ENCODE results near the gene DPP10. TPM values are rescaled to one million over a fixed set of nuclear protein-coding genes. Genes with fewer than 3 reads are reported as not detected.

DPP10 gene
- total and polyA plus RNA-seq, 10 of the 15 experiments (the other 5 are each of a cell fraction or from before 2014, with no cell fraction given), result not detected

DNA sequence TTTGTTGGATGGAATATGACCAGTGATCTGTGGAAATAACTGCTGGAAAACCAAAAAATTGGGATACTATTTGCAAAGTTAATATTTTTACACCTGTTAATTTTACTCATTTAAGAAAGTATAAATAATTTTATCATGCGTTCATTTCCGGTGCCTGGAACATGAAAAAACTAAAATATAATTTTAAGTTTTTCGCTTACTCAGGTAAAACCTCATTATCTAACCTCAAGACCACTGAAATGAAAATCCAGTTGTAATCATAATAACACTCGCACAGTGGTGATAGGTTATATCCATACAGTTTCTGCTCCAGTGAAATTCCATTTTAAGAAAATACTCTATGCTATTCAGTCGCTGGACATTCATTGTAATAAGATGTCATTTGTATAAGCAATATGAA, 517.9 kb downstream of the DPP10 start (continued):
- TF ChIP-seq NFYA (IDR thresholded peaks at IDR 0.05; ENCODE audit: borderline replicate concordance, low read depth, low read length) (no peak), TBL1XR1 (IDR thresholded peaks at IDR 0.05; ENCODE audit: low read depth, low read length) (no peak), NFIC (IDR thresholded peaks at IDR 0.05; ENCODE audit: low read depth, low read length) (no peak), ZNF622 (IDR thresholded peaks at IDR 0.05) (no peak), NFYB (IDR thresholded peaks at IDR 0.05; ENCODE audit: insufficient read depth, low read depth, low read length) (no peak)
- TF ChIP-seq, protein P1, sequence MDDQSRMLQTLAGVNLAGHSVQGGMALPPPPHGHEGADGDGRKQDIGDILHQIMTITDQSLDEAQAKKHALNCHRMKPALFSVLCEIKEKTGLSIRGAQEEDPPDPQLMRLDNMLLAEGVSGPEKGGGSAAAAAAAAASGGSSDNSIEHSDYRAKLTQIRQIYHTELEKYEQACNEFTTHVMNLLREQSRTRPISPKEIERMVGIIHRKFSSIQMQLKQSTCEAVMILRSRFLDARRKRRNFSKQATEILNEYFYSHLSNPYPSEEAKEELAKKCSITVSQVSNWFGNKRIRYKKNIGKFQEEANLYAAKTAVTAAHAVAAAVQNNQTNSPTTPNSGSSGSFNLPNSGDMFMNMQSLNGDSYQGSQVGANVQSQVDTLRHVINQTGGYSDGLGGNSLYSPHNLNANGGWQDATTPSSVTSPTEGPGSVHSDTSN (IDR thresholded peaks at IDR 0.05; ENCODE audit: insufficient replicate concordance, low read depth, low read length), result no peak

DNA sequence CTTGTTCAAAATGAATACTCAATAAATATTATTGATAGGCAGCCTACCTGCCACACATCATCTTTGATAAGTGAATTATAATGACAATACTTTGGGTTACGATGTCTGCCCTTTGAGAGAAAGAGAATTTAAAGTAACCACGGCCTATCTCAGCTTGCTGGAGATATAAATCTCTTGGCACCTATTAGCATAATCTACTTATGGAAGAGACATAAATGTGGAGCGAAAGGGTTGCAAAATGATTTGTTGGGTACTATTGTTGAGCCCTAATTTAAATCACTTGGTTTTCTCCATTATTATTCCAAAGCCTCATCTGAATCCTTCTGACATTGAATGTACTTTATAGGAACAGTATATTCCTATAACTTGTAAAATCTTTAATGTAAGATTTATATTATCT, 520.1 kb downstream of the DPP10 start:
- Histone ChIP-seq H2AFZ (ENCODE audit: control insufficient read depth, low read depth, low read length) (no peak overlapping the region), H3K79me2 (ENCODE audit: control insufficient read depth, insufficient read depth, low read length) (no peaks in the 10 kb centered on the region), H3K27me3 (replicated peaks in 1 of 2; ENCODE audit: control insufficient read depth in 2 of 2, insufficient read depth in 2 of 2, low read length in 1 of 2) (no peaks in the 10 kb centered on the region), H3K9ac (ENCODE audit: control insufficient read depth, insufficient read depth, low read length) (no peak overlapping the region), H3K36me3 (ENCODE audit: control insufficient read depth in 2 of 2, insufficient read depth in 2 of 2, low read length in 1 of 2) (no peaks in the 10 kb centered on the region), H3K27ac (ENCODE audit: control insufficient read depth, insufficient read depth) (no peak overlapping the region), H3K9me3 (replicated peaks; ENCODE audit: control insufficient read depth, insufficient read depth, low read length) (no peaks in the 10 kb centered on the region), H4K20me1 (ENCODE audit: control insufficient read depth, insufficient read depth) (no peaks in the 10 kb centered on the region), H3K4me2 (ENCODE audit: control insufficient read depth, insufficient read depth) (no peak overlapping the region), H3K4me1 (ENCODE audit: control insufficient read depth, insufficient read depth, low read length) (no peaks in the 10 kb centered on the region), H3K4me3 (no peak overlapping the region)
- ATAC-seq (no peak), DNase-seq (ENCODE audit: low read depth, low spot score) (no peak), FAIRE-seq (no peak)
- CTCF ChIA-PET, result no interaction called here
- SMC1A ChIA-PET (ENCODE audit: uncharacterized antibody, unreplicated experiment), result no interaction called here
- intact Hi-C loops (cut with micrococcal nuclease; ENCODE audit: unreplicated experiment) (no loop called here), in situ Hi-C loops (cut with MboI) (no loop called here)
- 23% methylated on average over 3 of the region's 3 CpGs for WGBS (ENCODE audit: insufficient coverage, insufficient replicate concordance, low lambda C conversion rate, missing lambda C conversion rate)
- RAD21 ChIA-PET (ENCODE audit: unreplicated experiment), result no interaction called here
- BruUV-seq (replicated peaks), result no TSS peak
- POLR2A ChIA-PET, result interaction anchor here (0.6 kb wide), 1 partner anchor 12 kb away, joined by 3 read pairs; no protein-coding TSS in a partner anchor
- TF ChIP-seq BACH1 (IDR thresholded peaks at IDR 0.05; ENCODE audit: borderline replicate concordance) (no peak), PAX8 (IDR thresholded peaks at IDR 0.05) (no peak), MYC (IDR thresholded peaks at IDR 0.05; ENCODE audit: insufficient read depth, insufficient read length, insufficient replicate concordance, low read length, severe bottlenecking) (no peak), DPF2 (IDR thresholded peaks at IDR 0.05) (no peak), CREB1 (IDR thresholded peaks at IDR 0.05; ENCODE audit: low read depth) (no peak)
- TF ChIP-seq, protein P2, sequence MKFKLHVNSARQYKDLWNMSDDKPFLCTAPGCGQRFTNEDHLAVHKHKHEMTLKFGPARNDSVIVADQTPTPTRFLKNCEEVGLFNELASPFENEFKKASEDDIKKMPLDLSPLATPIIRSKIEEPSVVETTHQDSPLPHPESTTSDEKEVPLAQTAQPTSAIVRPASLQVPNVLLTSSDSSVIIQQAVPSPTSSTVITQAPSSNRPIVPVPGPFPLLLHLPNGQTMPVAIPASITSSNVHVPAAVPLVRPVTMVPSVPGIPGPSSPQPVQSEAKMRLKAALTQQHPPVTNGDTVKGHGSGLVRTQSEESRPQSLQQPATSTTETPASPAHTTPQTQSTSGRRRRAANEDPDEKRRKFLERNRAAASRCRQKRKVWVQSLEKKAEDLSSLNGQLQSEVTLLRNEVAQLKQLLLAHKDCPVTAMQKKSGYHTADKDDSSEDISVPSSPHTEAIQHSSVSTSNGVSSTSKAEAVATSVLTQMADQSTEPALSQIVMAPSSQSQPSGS (IDR thresholded peaks at IDR 0.05; ENCODE audit: low read length), result no peak
- TF ChIP-seq, protein P3, sequence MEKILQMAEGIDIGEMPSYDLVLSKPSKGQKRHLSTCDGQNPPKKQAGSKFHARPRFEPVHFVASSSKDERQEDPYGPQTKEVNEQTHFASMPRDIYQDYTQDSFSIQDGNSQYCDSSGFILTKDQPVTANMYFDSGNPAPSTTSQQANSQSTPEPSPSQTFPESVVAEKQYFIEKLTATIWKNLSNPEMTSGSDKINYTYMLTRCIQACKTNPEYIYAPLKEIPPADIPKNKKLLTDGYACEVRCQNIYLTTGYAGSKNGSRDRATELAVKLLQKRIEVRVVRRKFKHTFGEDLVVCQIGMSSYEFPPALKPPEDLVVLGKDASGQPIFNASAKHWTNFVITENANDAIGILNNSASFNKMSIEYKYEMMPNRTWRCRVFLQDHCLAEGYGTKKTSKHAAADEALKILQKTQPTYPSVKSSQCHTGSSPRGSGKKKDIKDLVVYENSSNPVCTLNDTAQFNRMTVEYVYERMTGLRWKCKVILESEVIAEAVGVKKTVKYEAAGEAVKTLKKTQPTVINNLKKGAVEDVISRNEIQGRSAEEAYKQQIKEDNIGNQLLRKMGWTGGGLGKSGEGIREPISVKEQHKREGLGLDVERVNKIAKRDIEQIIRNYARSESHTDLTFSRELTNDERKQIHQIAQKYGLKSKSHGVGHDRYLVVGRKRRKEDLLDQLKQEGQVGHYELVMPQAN (conservative IDR thresholded peaks at IDR 0.05), result no peak
- TF ChIP-seq, protein P4, sequence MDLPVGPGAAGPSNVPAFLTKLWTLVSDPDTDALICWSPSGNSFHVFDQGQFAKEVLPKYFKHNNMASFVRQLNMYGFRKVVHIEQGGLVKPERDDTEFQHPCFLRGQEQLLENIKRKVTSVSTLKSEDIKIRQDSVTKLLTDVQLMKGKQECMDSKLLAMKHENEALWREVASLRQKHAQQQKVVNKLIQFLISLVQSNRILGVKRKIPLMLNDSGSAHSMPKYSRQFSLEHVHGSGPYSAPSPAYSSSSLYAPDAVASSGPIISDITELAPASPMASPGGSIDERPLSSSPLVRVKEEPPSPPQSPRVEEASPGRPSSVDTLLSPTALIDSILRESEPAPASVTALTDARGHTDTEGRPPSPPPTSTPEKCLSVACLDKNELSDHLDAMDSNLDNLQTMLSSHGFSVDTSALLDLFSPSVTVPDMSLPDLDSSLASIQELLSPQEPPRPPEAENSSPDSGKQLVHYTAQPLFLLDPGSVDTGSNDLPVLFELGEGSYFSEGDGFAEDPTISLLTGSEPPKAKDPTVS (IDR thresholded peaks at IDR 0.05; ENCODE audit: low read depth, low read length), result no peak
- TF ChIP-seq, protein P5, sequence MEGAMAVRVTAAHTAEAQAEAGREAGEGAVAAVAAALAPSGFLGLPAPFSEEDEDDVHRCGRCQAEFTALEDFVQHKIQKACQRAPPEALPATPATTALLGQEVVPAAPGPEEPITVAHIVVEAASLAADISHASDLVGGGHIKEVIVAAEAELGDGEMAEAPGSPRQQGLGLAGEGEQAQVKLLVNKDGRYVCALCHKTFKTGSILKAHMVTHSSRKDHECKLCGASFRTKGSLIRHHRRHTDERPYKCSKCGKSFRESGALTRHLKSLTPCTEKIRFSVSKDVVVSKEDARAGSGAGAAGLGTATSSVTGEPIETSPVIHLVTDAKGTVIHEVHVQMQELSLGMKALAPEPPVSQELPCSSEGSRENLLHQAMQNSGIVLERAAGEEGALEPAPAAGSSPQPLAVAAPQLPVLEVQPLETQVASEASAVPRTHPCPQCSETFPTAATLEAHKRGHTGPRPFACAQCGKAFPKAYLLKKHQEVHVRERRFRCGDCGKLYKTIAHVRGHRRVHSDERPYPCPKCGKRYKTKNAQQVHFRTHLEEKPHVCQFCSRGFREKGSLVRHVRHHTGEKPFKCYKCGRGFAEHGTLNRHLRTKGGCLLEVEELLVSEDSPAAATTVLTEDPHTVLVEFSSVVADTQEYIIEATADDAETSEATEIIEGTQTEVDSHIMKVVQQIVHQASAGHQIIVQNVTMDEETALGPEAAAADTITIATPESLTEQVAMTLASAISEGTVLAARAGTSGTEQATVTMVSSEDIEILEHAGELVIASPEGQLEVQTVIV (IDR thresholded peaks at IDR 0.05; ENCODE audit: borderline replicate concordance, partially characterized antibody), result no peak

Data from GM12878 (cell line).